GM23338 (cell line): ENCODE measurements around the gene PTOV1.

Experiments used
- CREB1 ChIP-seq: fragments of 250-450 bp; sonication (Bioruptor Pico); IDR thresholded peaks from 2 replicates; pipeline ENCODE4 v1.5.0; 2020; ENCODE audit warnings: low read depth, mild to moderate bottlenecking, moderate library complexity
- EZH2 ChIP-seq: fragments of 200-600 bp; sonication (generic); IDR thresholded peaks from one replicate; pipeline ENCODE4 v1.8.0; 2017; ENCODE audit warnings: antibody characterized with exemption, mild to moderate bottlenecking, low read depth; ENCODE audit not compliant: unreplicated experiment
- EZH2phosphoT487 ChIP-seq: fragments of 200-600 bp; sonication (generic); IDR thresholded peaks from one replicate; pipeline ENCODE4 v1.8.1; 2018; ENCODE audit warnings: antibody characterized with exemption; ENCODE audit not compliant: unreplicated experiment
- JUNB ChIP-seq: IDR thresholded peaks from one replicate; pipeline ENCODE4 v1.6.1; 2016; ENCODE audit warnings: antibody characterized with exemption; ENCODE audit not compliant: unreplicated experiment
- NANOG ChIP-seq: IDR thresholded peaks from 2 replicates; pipeline ENCODE4 v1.6.1; 2016; ENCODE audit warnings: antibody characterized with exemption, borderline replicate concordance
- POLR2AphosphoS5 ChIP-seq: IDR thresholded peaks from 2 replicates; pipeline ENCODE4 v1.6.1; 2016; ENCODE audit warnings: antibody characterized with exemption, low read depth
- STAT1 ChIP-seq: IDR thresholded peaks from one replicate; pipeline ENCODE4 v1.6.1; 2016; ENCODE audit warnings: antibody characterized with exemption; ENCODE audit not compliant: unreplicated experiment
- ZNF114 ChIP-seq: fragments of 250-450 bp; sonication (Bioruptor Pico); IDR thresholded peaks from 2 replicates; pipeline ENCODE4 v1.5.0; 2020; ENCODE audit warnings: mild to moderate bottlenecking, moderate library complexity
- ZNF331 ChIP-seq: fragments of 250-450 bp; sonication (Bioruptor Pico); IDR thresholded peaks from 2 replicates; pipeline ENCODE4 v1.5.0; 2020; ENCODE audit warnings: low read depth, mild to moderate bottlenecking, moderate library complexity
- TF ChIP-seq, protein P1 (sequence below), 2 experiments: fragments of 200-600 bp in 1 of 2; sonication (generic) in 1 of 2; conservative IDR thresholded peaks; 2 replicates each; pipeline versions ENCODE4 v1.5.1 to v1.6.1; 2016 to 2017; ENCODE audit warnings: antibody characterized with exemption in 2 of 2, low read depth in 2 of 2, mild to moderate bottlenecking in 2 of 2, moderate library complexity in 1 of 2
- TF ChIP-seq, protein P2 (sequence below): IDR thresholded peaks from one replicate; pipeline ENCODE4 v1.6.1; 2018; ENCODE audit warnings: antibody characterized with exemption; ENCODE audit not compliant: unreplicated experiment
- TF ChIP-seq, protein P3 (sequence below): IDR thresholded peaks from 2 replicates; pipeline ENCODE4 v1.6.1; 2016; ENCODE audit warnings: antibody characterized with exemption

DNA sequence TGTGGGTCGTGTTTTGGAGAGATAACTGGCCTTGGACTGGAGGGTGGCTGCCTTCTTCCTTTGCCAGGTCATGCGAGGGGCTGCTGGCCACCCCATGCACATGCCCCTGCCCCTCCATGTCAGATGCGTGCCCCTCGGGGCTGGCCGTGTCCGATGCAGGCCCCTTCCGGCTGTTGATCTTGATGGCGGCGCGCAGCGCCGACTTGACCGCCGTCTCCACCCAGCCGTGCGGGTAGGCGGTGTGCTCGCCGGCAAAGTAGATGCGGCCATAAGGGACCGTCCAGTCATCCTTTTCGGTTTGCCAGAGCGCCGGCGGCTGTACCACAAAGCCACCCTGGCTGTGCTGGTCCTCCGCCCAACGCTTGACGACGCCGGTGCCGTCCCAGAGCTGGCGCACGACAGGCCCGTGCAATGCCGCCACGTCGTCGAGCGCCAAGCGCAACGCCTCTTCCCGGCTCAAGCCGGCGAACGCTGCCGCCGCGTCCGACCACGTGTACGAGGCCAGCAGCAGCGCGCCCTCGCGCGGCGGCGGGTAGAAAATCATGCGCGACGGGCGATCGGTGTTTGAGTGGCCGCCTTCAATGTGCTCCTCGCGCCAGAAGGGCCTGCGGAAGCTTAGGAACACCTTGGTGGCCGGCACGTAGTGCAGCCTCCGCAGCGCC is 38.9 kb downstream of the PTOV1 start:
- TF ChIP-seq, protein P1, sequence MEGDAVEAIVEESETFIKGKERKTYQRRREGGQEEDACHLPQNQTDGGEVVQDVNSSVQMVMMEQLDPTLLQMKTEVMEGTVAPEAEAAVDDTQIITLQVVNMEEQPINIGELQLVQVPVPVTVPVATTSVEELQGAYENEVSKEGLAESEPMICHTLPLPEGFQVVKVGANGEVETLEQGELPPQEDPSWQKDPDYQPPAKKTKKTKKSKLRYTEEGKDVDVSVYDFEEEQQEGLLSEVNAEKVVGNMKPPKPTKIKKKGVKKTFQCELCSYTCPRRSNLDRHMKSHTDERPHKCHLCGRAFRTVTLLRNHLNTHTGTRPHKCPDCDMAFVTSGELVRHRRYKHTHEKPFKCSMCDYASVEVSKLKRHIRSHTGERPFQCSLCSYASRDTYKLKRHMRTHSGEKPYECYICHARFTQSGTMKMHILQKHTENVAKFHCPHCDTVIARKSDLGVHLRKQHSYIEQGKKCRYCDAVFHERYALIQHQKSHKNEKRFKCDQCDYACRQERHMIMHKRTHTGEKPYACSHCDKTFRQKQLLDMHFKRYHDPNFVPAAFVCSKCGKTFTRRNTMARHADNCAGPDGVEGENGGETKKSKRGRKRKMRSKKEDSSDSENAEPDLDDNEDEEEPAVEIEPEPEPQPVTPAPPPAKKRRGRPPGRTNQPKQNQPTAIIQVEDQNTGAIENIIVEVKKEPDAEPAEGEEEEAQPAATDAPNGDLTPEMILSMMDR (conservative IDR thresholded peaks at IDR 0.05; ENCODE audit: low read depth in 2 of 2), result peak; percentile 61 to 85
- TF ChIP-seq EZH2 (no peak), POLR2AphosphoS5 (peak; percentile 39; the same call in 1 of the 2 replicates), EZH2phosphoT487 (no peak), ZNF114 (no peak), CREB1 (CRISPR knock-in tag) (peak; percentile 72), JUNB (no peak), STAT1 (no peak), NANOG (no peak), ZNF331 (no peak)
- TF ChIP-seq, protein P2, sequence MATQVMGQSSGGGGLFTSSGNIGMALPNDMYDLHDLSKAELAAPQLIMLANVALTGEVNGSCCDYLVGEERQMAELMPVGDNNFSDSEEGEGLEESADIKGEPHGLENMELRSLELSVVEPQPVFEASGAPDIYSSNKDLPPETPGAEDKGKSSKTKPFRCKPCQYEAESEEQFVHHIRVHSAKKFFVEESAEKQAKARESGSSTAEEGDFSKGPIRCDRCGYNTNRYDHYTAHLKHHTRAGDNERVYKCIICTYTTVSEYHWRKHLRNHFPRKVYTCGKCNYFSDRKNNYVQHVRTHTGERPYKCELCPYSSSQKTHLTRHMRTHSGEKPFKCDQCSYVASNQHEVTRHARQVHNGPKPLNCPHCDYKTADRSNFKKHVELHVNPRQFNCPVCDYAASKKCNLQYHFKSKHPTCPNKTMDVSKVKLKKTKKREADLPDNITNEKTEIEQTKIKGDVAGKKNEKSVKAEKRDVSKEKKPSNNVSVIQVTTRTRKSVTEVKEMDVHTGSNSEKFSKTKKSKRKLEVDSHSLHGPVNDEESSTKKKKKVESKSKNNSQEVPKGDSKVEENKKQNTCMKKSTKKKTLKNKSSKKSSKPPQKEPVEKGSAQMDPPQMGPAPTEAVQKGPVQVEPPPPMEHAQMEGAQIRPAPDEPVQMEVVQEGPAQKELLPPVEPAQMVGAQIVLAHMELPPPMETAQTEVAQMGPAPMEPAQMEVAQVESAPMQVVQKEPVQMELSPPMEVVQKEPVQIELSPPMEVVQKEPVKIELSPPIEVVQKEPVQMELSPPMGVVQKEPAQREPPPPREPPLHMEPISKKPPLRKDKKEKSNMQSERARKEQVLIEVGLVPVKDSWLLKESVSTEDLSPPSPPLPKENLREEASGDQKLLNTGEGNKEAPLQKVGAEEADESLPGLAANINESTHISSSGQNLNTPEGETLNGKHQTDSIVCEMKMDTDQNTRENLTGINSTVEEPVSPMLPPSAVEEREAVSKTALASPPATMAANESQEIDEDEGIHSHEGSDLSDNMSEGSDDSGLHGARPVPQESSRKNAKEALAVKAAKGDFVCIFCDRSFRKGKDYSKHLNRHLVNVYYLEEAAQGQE, result no peak
- TF ChIP-seq, protein P3, sequence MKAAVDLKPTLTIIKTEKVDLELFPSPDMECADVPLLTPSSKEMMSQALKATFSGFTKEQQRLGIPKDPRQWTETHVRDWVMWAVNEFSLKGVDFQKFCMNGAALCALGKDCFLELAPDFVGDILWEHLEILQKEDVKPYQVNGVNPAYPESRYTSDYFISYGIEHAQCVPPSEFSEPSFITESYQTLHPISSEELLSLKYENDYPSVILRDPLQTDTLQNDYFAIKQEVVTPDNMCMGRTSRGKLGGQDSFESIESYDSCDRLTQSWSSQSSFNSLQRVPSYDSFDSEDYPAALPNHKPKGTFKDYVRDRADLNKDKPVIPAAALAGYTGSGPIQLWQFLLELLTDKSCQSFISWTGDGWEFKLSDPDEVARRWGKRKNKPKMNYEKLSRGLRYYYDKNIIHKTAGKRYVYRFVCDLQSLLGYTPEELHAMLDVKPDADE, result no peak
